Activated CD4-positive, alpha-beta T cell treated with anti-CD3 and anti-CD28 coated beads, Interleukin-2, Interleukin-4, amounts not matched to agents 100 ng/mL and 50 ng/mL, durations not matched to agents 16 hours and 8 hours (primary cell): Measurements from ENCODE around the gene SAA4.
"Not testable (repeated sequence)": the region's sequence is repeated elsewhere in the genome, so short reads cannot be mapped to it uniquely, and the experiment has no call there.

Experiments used
- DNase-seq: peaks from one replicate; pipeline ENCODE4 v3.0.0-alpha.2; 2020; ENCODE audit warnings: low spot score

Gene SAA4

DNA sequence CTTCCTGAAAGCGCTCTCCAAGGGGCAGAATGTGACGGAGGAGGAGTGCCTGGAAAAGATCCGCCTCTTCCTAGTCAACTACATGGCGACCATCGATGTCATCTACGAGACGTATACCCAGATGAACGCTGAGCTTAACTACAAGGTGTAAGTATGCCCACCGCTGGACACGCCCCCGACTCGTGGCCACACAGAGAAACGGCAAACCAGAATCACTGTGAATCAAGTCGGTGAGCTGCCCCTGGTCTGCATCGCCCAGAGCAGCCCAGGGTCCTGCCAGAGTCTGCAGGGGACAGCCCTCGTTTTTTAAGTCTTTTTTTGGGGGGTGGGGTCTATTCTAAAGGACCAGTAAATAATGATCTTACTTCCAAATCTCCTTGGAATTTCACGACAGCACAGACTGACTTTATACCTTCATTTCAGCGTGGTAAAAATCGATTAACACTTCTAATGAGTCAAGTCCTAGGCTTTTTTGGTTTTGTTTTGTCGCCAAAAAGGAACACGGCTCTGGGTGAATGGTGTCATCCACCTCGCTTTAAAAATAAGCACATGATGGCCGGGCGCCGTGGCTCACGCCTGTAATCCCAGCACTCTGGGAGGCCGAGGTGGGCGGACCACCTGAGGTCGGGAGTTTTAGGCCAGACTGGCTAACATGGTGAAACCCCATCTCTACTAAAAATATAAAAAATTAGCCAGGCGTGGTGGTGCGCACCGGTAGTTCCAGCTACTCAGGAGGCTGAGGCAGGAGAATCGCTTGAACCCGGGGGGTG is 46.9 kb downstream of the SAA4 start:
- not testable (repeated sequence) for DNase-seq

GRCh38 chr11:18188796-18189195 is 47.8 kb downstream of the SAA4 start:
- no peak for DNase-seq
